Endodermal cell (in vitro differentiated cells): ENCODE results near the gene INTS3. TPM values are rescaled to one million over a fixed set of nuclear protein-coding genes. Genes with fewer than 3 reads are reported as not detected.

Source experiments
- DNase-seq: peaks from one replicate; pipeline ENCODE4 v3.0.0-alpha.2; 2017
- H3K27ac ChIP-seq: 2 replicates; pipeline ENCODE4 v1.5.1; 2013; ENCODE audit warnings: mild to moderate bottlenecking, low read depth, low read length, moderate library complexity
- H3K27me3 ChIP-seq: 2 replicates; pipeline ENCODE4 v1.6.1; 2013; ENCODE audit warnings: mild to moderate bottlenecking, low read length, moderate library complexity; ENCODE audit not compliant: insufficient read depth, control insufficient read depth, poor library complexity, severe bottlenecking
- H3K36me3 ChIP-seq: 2 replicates; pipeline ENCODE4 v1.7.0; 2013; ENCODE audit warnings: mild to moderate bottlenecking, low read length, moderate library complexity; ENCODE audit not compliant: control insufficient read depth, insufficient read depth
- H3K4me1 ChIP-seq: one replicate; pipeline ENCODE4 v1.7.0; 2013; ENCODE audit warnings: low read length; ENCODE audit not compliant: control insufficient read depth, insufficient read depth
- H3K4me3 ChIP-seq: 2 replicates; pipeline ENCODE4 v1.5.1; 2013; ENCODE audit warnings: mild to moderate bottlenecking, low read length, moderate library complexity
- H3K9ac ChIP-seq: 2 replicates; pipeline ENCODE4 v1.6.1; 2013; ENCODE audit warnings: mild to moderate bottlenecking, low read length, moderate library complexity; ENCODE audit not compliant: poor library complexity, severe bottlenecking; ENCODE audit errors: extremely low read depth
- H3K9me3 ChIP-seq: 2 replicates; pipeline ENCODE4 v1.6.1; 2013; ENCODE audit warnings: mild to moderate bottlenecking, low read length, moderate library complexity; ENCODE audit not compliant: control insufficient read depth
- H3K27ac Mint-ChIP-seq: 2 replicates; pipeline ENCODE4 v1.8.0; 2020; ENCODE audit warnings: mixed read lengths
- H3K27me3 Mint-ChIP-seq: 2 replicates; pipeline ENCODE4 v1.8.0; 2021; ENCODE audit warnings: mild to moderate bottlenecking, mixed read lengths; ENCODE audit not compliant: insufficient read depth
- H3K36me3 Mint-ChIP-seq: 2 replicates; pipeline ENCODE4 v1.8.0; 2020; ENCODE audit warnings: low read depth, mixed read lengths
- H3K4me1 Mint-ChIP-seq: 2 replicates; pipeline ENCODE4 v1.8.0; 2020; ENCODE audit warnings: mixed read lengths
- H3K4me3 Mint-ChIP-seq: 2 replicates; pipeline ENCODE4 v1.8.0; 2020; ENCODE audit warnings: mild to moderate bottlenecking, moderate library complexity, mixed read lengths
- H3K9me3 Mint-ChIP-seq: 2 replicates; pipeline ENCODE4 v1.8.0; 2020; ENCODE audit warnings: mild to moderate bottlenecking, mixed read lengths
- CTCF ChIP-seq: fragments of 200-600 bp; sonication (generic); conservative IDR thresholded peaks from 2 replicates; pipeline ENCODE4 v1.5.0; 2021; ENCODE audit warnings: antibody characterized with exemption, mild to moderate bottlenecking
- WGBS, 2 experiments: methylation state at CpG; one replicate each; pipeline versions ENCODE4 v1.1.5 to v1.1.7; 2013; ENCODE audit warnings: missing lambda C conversion rate in 2 of 2, mixed read lengths in 1 of 2; ENCODE audit not compliant: insufficient coverage in 1 of 2, insufficient read length in 1 of 2; 5-methylcytosine and 5-hydroxymethylcytosine counted together
- total RNA-seq, 2 donors: library from RNA; stranded (reverse); fragmentation: NEBNext Ultra II Directional in 1 of 2; extraction: Animal tissue kit (Norgen Biotek cat#: 25700) in 1 of 2; gene quantifications; 2 replicates in 1 of 2; 3 replicates in 1 of 2; pipeline ENCODE4 v1.2.1, GENCODE V29; 2021

Gene INTS3
- total RNA-seq, 2 donors from 2014 or later: 94.4 to 117 TPM

- peak; percentile 74 for DNase-seq
- H3K9ac ChIP-seq: no peak overlapping the region
These were observed 29.6 kb upstream of the INTS3 start for GRCh38 chr1:153698020-153698922.

GRCh38 chr1:153698923-153699714 lies 28.7 kb upstream of the INTS3 start:
- Histone ChIP-seq H3K4me1 (peaks cover 10% of the 10 kb centered on the region), H3K9me3 (no peaks in the 10 kb centered on the region), H3K4me3 (no peak overlapping the region), H3K9ac (no peak overlapping the region), H3K27me3 (no peaks in the 10 kb centered on the region), H3K36me3 (no peaks in the 10 kb centered on the region), H3K27ac (no peak overlapping the region)
- H3K4me1 Mint-ChIP-seq: peaks cover 15% of the 10 kb centered on the region
- H3K36me3 Mint-ChIP-seq: no peaks in the 10 kb centered on the region
- no peak for DNase-seq
- H3K4me3 Mint-ChIP-seq: no peak overlapping the region
- no peaks in the 10 kb centered on the region for H3K27me3 Mint-ChIP-seq
- TF ChIP-seq CTCF: no peak
- no peaks in the 10 kb centered on the region for H3K9me3 Mint-ChIP-seq
- 92 to 96% methylated on average over 6 of the region's 6 CpGs for WGBS, 2 experiments
- H3K27ac Mint-ChIP-seq: no peak overlapping the region

More at GRCh38 chr1:153698020-153698922, 29.6 kb upstream of the INTS3 start:
- TF ChIP-seq CTCF: no peak
- no peaks in the 10 kb centered on the region for H3K9me3 ChIP-seq
- H3K4me1 ChIP-seq: peaks cover 10% of the 10 kb centered on the region
- Mint-ChIP-seq H3K27ac (peak overlapping the region; percentile 90), H3K27me3 (no peaks in the 10 kb centered on the region), H3K4me1 (peaks cover 15% of the 10 kb centered on the region), H3K9me3 (no peaks in the 10 kb centered on the region), H3K36me3 (no peaks in the 10 kb centered on the region), H3K4me3 (peak overlapping the region; percentile 25)
- H3K27ac ChIP-seq: peak overlapping the region; percentile 93
- WGBS, 2 experiments: 48 to 52% methylated on average over 7 to 28 of the region's 29 CpGs
- no peak overlapping the region for H3K4me3 ChIP-seq
- H3K27me3 ChIP-seq: no peaks in the 10 kb centered on the region
- no peaks in the 10 kb centered on the region for H3K36me3 ChIP-seq

- Mint-ChIP-seq H3K27me3 (no peaks in the 10 kb centered on the region), H3K27ac (no peak overlapping the region), H3K36me3 (no peaks in the 10 kb centered on the region), H3K4me1 (peaks cover 15% of the 10 kb centered on the region), H3K4me3 (no peak overlapping the region), H3K9me3 (no peaks in the 10 kb centered on the region)
- Histone ChIP-seq H3K27me3 (no peaks in the 10 kb centered on the region), H3K4me1 (peaks cover 10% of the 10 kb centered on the region), H3K9ac (no peak overlapping the region), H3K27ac (no peak overlapping the region), H3K9me3 (no peaks in the 10 kb centered on the region), H3K36me3 (no peaks in the 10 kb centered on the region), H3K4me3 (no peak overlapping the region)
- 91 to 95% methylated on average over 4 to 6 of the region's 6 CpGs for WGBS, 2 experiments
- DNase-seq: no peak
- TF ChIP-seq CTCF: no peak
These were observed 28.1 kb upstream of the INTS3 start for GRCh38 chr1:153699768-153700167.
